Stimulated activated CD4-positive, alpha-beta T cell treated with anti-CD3 and anti-CD28 coated beads, Interleukin-15, amount 100 ng/mL, for 1 hour (primary cell): ENCODE data around the gene FASTK.

Source experiments
- DNase-seq, 2 donors: peaks; one replicate each; pipeline ENCODE4 v3.0.0-alpha.2; 2020; ENCODE audit warnings: low read depth in 1 of 2, low spot score in 1 of 2

Gene FASTK, protein sequence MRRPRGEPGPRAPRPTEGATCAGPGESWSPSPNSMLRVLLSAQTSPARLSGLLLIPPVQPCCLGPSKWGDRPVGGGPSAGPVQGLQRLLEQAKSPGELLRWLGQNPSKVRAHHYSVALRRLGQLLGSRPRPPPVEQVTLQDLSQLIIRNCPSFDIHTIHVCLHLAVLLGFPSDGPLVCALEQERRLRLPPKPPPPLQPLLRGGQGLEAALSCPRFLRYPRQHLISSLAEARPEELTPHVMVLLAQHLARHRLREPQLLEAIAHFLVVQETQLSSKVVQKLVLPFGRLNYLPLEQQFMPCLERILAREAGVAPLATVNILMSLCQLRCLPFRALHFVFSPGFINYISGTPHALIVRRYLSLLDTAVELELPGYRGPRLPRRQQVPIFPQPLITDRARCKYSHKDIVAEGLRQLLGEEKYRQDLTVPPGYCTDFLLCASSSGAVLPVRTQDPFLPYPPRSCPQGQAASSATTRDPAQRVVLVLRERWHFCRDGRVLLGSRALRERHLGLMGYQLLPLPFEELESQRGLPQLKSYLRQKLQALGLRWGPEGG

DNA sequence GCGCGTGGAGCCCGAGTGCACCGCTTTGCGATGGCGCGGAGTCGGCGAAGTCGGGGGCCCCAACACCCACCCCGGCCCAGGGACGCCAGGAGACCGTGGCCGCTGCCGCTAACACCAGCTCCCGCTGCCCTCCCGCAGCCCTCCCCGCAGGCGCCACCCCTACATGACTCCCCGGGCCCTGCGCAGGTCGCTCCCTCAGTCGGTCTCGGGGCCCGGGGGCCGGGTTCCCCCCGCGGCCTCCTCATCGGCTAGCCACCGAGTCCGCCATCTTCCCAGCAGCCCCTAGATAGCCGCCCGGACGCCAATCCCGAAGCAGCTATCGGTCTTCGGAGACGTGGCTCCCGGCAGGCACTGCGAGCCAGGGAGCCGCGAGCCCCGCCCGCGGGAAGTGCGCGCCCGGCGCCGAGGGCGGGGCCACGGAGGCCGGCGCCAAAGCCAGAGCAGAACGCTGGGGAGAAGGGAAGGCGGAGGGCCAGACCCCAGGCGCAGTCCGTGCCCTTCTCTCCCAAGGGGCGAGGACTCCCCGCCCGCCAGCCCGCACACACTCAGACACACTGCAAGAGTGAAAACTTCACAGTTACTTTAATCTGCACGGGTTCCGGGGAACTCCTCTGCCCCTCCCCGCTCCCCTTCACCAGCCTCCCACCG, at the start of gene FASTK:
TSS of gene FASTK (minus strand) at position 288 of the 648 bp plus-strand sequence. CDS start at position 245, 43 bp downstream.
- peak; percentile 74 to 80 for DNase-seq

DNA sequence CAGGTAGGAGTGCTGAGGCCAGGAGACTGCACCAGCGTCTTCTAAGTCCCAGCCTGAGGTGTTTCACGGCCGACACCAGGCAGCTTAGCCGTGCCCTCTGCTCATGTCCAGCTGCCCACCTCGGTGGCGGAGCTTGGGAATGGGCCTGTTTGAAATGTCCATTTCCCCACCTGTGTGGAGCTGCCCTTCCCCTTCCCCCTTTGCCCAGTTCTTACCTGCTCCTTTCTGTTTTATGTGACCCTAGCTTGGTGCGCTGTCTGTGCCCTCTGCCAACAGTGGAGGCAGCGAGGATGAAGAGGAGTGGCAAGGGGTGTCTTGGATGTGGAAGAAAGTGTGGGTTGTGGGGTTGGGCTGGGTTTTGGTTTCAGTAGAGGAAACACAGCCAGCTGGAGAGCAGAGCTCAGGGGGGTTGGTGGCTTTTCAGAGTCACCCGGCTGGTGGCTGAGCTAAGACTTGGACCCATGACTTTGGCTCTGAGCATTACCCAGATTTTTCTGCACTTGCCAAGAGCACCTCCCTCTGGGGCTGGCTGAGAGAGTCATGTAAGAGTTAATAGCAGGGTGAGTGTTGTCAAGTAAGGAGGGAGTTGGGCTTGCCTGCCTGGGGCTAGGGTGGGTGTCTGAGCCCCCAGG, 49.5 kb upstream of the FASTK start:
- no peak for DNase-seq

DNA sequence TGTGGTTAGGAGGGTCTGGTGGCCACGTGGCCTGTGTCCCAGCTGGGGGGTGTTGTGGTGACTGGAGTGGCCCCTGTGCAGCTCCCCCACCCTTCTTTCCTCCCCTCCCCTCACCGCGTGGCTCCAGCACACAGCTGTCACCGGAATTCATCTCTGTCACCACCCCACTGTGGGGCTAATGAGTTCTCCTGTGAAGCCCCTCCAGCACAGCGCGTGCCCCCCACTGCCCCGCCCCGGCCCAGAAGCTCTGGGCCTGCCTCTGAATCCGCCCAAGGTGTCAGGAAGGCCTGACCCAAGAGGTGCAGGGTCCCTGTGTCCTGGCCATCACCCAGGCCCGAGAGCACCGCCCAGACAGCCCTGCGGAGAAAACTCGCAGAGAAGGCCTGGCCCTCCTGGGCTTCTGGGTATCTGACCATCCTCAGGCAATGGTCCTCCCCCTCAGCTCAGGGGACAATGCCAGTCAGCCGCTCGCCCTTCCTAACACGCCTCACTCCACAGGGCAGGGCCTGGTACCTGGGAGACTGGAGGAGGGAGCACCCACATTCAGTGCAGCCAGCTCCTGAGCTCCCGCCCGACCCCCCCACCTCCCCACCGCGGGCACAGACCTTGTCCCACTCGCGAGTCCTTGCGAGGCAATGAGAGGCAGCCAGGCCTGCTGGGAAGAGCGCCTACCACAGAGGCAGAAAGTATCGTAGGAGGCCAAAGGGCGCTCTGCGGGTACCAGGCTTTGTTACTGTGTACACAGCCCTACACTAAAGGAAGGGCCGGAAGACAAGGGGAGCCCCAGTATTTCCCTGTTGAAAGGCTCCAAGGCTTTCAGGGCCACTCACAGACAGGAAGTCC, 48.7 kb upstream of the FASTK start:
- no peak for DNase-seq

DNA sequence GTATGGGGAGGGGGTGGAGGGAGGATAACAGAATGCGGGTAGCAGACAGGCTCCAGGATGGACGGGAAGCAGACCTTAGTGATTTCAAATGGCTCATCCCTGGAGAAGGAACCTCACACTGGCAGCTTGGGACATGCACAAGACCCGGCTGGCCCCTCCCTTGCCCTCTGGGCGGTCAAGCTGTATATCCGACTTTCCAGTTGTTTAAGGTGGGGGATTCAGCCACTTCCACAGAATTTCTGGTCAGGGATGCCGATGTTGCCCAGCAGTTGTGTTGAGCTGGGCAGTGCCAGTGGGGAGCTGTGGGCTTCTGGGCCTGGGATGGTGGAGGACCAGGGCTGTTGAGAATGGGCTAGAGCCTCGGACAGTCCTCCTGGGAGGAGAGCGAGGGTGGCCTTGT, 48.1 kb upstream of the FASTK start:
- no peak for DNase-seq

DNA sequence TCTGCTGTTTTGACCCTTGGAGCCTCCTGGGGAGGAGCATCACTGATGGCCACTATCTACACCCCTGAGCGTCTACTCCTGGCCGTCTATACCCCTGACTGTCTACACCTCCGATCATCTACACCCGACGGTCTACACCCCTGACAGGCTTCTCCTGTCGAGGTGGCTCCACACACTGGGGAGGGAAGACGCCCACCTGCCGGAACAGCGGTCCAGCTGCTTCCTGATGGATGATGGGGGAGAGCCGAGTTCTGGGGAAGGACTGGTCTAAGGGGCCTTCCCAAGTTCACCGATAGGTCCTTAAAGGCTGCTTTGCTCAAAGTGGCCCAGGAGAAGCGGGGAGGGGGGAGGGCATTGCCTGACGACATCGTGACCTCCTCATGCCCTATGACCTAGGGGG, 47.5 kb upstream of the FASTK start:
- no peak for DNase-seq

DNA sequence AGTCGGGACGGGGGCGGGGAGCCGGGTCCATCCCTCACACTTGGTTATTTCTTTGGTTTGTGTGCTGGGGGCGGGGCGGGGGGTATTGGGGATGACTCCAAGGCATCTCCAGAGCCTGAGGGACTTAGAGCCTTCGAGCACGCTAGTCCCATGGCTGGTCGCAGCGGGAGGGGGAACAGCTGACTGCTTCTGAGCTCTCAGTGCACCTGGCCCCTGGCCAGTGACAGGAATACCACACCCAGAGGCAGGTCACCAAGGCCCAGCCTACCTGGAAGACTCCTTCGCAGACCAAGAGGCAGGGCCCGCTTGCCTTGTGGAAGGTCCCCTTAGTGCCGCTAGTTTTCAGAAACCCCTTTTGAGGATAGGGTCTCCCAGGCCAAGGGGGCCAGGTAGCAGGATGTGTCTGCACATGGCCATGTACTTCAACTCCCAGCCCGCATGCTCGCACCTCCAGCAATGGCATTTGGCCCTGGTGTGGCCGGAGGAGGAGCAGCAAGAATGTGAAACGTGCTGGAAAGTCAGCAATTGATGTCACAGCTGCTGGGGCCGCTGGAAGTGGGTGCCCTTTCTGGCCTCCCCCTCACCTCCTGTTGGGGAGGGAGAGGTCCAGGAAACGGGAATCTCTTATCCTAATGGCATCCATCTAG, 46.0 kb upstream of the FASTK start:
- DNase-seq = no peak

DNA sequence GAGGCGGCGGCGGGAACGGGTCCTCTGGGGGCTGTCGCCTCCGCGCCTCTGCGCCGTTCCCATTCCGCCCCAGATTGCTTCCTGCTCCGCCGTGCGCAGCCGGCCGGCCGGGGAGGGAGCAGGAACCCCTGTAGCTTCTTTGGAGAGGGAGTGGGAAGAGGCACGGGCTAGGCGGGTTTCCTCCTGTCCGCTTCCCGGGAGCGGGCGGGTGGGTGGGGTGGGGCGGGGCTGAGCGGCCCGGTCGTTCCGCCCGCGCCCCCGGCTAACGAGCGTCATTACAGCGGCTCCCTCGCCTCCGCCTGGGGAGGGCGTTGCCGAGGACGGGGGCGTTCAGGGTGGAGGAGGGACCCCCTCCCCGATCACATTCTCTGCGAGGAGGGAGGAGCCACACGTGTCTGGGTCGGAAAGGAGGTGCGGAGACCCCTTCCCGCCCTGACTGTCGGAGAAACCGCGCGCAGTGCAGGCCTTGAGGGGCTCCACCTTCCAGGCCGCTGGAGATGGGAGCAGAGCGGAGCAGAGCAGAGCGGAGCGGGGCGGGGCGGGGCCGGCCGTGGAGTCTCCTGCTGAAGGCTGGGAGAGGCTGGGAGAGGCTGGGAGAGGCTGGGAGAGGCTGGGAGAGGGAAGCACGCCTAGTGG, 45.4 kb upstream of the FASTK start:
- DNase-seq = no peak

DNA sequence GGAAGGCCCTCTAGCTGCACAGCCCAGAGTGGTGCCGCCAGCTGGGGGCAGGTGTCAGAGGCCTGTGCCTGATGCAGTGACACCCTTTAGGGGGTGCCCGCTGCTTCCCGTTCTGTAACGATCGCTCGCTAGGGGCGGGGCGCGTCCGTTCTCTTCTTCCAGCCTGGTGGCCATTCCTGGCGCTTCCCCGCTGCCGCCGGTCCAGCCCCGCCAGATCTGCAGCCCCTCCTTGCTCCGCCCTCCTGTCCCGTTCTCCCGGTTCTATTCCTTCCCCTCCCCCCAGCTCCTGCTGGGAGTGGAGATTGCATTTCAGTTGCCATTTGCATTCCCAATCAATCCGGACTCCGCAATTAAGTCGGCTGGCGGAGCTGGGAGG, 44.8 kb upstream of the FASTK start:
- DNase-seq = no peak

DNA sequence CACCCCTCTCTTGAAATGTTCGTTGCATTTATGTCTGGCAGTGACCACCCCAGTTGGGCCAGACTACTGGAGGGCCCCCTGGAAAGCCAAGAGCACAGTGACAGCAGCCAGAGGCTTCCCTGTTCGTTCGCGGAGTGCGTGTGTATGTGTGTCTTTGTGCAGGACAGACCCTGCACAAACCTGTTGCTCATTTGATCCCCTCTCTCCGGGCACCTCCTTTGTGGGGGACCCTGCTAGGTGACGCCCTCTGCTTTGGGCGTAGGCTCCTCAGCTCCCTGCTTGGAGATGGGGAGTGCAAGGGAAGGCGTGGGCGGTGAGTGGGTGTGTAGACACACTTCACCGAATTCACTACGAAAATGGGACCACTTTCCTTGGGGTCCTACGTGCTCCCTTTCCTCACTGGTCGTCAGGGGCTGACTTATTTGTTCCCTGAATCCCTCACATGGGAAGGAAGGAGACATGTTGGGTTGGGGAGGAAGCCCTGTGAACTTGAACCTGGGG, 44.3 kb upstream of the FASTK start:
- DNase-seq = no peak

DNA sequence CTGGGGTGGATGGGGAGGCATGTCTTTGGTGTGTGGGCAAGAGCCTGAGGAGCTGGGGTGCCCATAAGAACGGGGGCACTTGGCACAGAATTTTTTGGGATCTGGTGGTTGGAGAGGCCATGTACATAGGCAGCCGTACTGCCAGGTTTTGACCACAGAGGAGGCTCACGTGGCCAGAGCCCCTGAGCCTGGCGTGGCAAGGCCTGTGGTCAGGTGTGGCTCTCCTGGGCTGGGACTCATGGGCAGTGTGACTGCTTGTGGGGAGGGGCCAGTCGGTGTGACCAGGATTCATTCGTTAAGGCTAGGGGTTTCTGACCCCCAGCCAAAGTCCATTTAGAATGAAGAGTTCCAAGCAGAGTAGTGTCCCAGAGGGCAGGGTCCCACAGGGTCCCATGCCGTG, 43.9 kb upstream of the FASTK start:
- no peak for DNase-seq

DNA sequence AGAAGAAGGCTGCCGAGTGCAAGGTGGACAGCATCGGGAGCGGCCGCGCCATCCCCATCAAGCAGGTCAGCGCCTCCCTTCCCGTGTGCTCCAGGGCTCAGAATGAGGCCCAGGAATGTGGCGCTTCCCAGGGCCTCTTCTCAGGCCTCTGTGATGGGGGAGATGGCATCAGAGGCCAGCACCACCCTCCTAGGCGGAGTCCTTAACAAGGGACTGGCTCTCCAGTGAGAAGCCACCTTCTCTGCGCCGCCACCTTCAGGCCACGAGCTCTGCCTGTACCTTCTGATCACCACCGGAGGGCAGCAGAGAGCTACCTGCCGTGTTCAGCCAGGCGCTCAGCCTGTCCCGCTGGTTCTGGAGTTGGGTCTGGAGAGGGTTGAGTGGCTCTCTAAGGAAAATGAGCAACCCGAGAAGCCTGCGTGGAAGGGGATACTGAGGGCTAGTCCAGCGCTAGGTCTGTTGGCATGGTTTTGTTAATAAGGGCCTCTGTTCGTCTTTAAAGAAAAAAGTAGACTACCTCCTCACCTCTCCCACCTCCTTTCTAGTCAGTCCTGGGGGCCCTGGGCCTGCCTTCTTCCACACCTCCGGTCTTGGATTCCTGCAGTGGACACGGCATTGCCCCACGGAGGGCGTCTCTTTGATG, 43.3 kb upstream of the FASTK start:
- peak; percentile 56 to 71 for DNase-seq

DNA sequence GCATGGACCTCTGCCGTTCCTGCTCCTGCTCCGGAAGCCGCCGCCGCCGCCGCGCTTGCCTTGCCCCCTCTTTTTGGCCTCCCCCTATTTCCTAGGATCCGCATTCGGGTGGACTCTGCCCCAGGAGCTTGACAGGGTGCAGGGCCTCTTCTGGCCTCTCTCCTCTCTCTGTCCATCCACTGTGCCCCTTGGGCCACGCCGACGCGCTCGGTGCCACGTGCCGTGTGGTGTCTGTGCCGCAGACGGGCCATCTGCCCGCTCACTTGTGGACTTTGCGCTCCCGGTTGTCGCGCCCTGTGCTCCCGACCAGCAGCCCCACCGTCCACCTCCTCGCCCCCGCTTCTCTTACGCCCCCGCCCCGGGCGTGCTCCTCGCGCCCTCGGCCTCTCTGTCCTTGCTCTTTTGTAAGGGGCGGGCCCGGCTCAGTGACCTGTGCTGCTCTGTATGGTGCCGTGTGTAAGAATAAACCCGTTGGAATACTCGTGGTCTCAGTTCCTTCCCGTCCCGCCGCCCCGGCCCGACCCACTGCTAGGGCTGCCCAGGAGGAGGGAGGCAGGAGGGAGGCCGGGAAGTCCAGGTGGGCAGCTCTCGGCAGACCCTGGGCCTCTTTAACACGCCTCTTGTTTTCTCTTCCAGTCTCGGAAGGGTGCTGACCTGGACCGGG, 42.7 kb upstream of the FASTK start:
- no peak for DNase-seq

DNA sequence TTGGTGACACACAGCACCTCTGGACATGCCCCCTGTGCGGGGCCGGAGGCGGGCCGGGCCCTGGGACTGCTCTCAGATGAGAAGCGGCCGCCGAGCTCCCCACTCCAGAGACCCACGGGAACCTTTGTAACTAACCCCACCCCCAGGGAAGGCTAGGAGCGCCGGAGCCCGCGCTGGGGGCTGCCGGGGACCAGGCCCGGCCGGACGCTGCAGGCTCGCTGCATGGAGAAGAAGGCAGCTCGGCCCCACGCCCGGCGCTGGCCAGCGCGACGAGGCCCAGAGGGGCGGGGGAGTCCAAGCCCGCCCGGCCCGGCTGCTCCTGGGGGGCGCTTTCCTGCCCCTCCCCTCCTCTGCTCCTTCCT, 42.2 kb upstream of the FASTK start:
- no peak for DNase-seq

DNA sequence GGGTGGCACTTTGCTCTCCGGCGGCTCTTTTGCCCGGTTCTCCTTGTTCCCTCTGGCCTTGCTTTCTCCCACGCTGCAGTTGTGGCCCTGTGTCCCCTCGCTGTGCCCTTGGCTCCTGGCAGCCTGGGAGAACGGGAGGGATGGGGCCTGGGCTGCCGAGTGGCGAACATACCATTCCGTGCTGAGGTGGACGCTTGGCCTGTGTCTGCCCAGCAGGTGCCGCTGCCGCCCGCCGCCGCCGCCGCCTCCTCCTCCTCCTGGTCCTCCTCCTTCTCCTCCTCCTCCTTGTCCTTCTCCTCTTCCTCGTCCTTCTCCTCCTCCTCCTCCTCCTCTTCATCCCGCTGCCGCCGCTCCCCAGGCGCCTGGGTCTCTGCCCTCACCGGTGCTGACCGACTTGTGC, 41.7 kb upstream of the FASTK start:
- DNase-seq = no peak

DNA sequence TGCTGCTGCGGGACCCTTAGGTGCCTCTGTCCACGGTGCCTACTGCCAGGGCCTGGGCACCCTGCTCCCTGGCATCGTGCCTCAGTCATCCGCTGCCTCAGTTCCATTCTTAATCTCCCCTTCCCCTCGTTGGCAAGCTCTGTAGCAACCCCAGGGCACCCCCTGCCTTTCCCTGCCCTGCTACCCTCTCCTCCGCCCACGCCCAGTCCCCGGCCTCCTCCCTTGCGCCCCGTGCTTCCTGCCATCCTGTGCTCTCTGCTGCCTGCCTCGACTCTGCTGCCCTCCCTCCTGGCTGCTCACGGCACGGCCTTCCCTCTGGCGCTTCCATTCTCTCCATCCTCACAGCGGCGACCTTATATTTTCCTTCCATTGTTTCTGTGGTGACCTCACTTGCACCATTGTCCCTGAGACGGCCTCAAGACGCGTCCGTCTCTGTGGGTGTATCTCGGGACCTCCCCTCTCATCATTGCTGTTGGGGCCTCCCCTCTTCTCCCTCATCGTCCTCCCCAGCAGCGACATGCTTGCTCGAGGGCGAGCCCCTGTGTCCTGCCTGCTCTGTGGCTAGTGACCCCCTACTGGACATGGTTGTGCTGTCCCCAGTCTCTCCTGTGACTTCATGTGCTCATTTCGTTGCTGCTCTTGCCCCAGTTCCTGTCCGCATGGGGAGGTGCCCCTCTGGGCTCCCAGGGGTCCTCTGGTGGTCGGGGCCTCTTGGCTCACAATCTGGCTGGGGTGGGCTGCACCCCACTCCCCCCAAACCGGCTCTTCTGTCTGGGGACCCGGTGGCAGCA, 41.0 kb upstream of the FASTK start:
- DNase-seq = no peak

DNA sequence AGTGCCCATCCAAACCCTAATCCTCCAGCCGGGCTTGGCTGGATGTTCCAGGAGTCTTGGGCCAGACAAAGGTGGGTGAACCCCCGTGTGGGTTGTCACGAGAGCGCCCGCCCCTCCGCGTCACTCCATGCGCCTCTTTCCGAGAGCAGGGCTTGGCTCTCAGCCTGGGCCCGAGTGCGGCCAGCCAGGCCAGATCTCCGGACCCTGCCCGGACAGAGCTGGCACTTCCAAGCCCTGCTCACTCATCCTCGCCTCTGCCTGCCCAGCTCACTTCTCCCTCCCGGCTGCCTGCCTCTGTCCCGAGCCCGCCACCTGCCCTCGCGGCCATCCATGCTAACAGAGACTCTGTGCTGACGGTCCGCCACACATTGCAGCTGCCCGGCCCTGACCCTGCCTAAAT, 40.3 kb upstream of the FASTK start:
- no peak for DNase-seq

DNA sequence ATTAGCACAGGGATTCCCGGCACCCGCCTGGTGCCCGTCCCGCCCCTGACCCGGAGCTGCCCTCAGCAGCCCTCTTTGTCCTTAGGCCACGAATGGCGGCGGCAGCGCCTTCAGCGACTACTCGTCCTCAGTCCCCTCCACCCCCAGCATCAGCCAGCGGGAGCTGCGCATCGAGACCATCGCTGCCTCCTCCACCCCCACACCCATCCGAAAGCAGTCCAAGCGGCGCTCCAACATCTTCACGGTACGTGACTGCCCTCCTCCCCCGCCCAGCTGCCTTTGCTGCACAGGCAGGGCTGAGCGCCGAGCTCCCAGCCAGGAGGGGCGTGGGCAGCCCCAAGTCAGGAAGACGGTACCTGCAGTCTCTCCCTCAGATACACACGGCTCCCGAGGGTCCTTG, 39.3 kb upstream of the FASTK start:
- DNase-seq = no peak

DNA sequence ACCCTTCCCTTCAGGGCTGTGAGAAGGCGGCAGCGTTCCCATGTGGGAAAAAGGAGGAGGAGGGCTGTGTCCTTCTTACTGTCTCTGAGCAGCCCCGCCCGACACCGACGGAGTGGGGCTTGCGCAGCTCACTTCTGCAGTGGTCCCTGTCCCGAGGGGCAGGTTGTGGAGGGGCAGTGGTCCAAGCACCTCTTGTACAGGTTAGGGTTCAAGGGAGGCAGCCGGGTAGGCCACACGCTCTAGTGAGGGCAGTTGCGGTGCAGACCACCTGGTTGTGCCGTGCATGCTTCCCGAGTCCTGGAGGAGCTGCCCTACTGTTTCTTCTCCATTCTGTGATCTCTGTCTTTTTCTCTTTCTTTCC, 38.4 kb upstream of the FASTK start:
- no peak for DNase-seq
